Hematopoietic multipotent progenitor cell treated with erythropoietin and hydrocortisone succinate and interleukin-3 and kit ligand, for 15 days (in vitro differentiated cells): ENCODE results near the gene ESR1.

ENCODE experiments used
- DNase-seq: peaks from one replicate; pipeline ENCODE4 v3.0.0-alpha.2; 2015; ENCODE audit warnings: low spot score

Gene ESR1

DNA sequence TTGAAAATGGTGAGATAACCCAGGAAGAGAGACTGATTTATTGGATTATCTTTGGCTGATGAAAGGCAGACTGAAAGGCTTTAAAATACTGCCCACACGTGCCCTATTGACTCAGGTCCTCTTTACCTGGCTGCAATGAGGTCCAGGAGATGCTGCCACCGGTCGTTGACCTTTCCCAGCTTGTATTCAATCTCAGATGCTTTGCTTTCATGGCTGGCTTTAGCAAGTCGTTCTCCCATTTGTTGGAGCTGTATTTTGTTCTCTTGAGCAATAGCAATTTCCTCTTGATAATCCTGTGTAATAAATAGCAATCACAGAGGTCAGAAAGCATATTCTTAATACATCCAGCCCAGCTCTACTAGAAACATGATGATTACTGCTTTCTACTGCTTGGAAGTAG lies 368.8 kb downstream of the ESR1 start:
- no peak for DNase-seq
